Osteocyte (in vitro differentiated cells): ENCODE results near the gene CCDC141. TPM values are rescaled to one million over a fixed set of nuclear protein-coding genes. Genes with fewer than 3 reads are reported as not detected.

Source experiments
- DNase-seq: peaks from one replicate; pipeline ENCODE4 v3.0.0; 2021; ENCODE audit warnings: mixed read lengths; ENCODE audit not compliant: unreplicated experiment; ENCODE audit errors: extremely low spot score
- H3K27ac Mint-ChIP-seq: one replicate; pipeline ENCODE4 v1.8.0; 2021; ENCODE audit warnings: mild to moderate bottlenecking, mixed read lengths; ENCODE audit not compliant: unreplicated experiment
- H3K27me3 Mint-ChIP-seq: one replicate; pipeline ENCODE4 v1.8.0; 2021; ENCODE audit warnings: mixed read lengths; ENCODE audit not compliant: unreplicated experiment
- H3K36me3 Mint-ChIP-seq: one replicate; pipeline ENCODE4 v1.8.0; 2021; ENCODE audit warnings: mixed read lengths; ENCODE audit not compliant: unreplicated experiment
- H3K4me1 Mint-ChIP-seq: one replicate; pipeline ENCODE4 v1.8.0; 2021; ENCODE audit warnings: mixed read lengths; ENCODE audit not compliant: unreplicated experiment
- H3K4me3 Mint-ChIP-seq: one replicate; pipeline ENCODE4 v1.8.0; 2021; ENCODE audit warnings: mild to moderate bottlenecking, moderate library complexity, mixed read lengths; ENCODE audit not compliant: unreplicated experiment
- H3K9me3 Mint-ChIP-seq: one replicate; pipeline ENCODE4 v1.8.0; 2021; ENCODE audit warnings: mixed read lengths; ENCODE audit not compliant: unreplicated experiment
- total RNA-seq: library from RNA; stranded (reverse); gene quantifications from 2 replicates; pipeline ENCODE4 v1.2.1, GENCODE V29; 2021
- TF ChIP-seq, protein P1 (sequence below): fragments of 200-600 bp; sonication (generic); IDR thresholded peaks from 2 replicates; pipeline ENCODE4 v1.5.0; 2021; ENCODE audit warnings: antibody characterized with exemption, mild to moderate bottlenecking, moderate library complexity

The CCDC141 gene
- total RNA-seq, 1 donor from 2014 or later = not detected

DNA sequence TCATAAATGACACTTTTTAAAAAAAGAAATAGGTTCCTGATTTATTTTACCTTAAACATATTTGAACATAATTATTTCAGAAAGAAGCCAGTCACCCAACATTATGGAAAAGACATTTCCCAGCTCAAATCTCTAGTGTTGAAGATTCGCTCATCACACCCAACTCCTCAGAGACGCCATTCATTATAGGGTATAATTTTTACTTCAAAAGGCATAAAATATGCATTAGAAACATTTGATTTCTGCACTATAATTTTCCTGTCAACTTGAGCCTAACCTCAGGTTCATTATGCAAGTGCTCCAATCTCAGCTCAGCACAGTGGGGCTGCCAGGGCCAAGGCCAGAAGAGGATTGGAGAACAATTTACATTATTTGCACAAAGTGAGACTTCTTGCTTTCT lies 183.9 kb downstream of the CCDC141 start:
- H3K27ac Mint-ChIP-seq = no peak overlapping the region
- H3K9me3 Mint-ChIP-seq = no peaks in the 10 kb centered on the region
- DNase-seq = no peak
- no peaks in the 10 kb centered on the region for H3K4me1 Mint-ChIP-seq
- TF ChIP-seq, protein P1, sequence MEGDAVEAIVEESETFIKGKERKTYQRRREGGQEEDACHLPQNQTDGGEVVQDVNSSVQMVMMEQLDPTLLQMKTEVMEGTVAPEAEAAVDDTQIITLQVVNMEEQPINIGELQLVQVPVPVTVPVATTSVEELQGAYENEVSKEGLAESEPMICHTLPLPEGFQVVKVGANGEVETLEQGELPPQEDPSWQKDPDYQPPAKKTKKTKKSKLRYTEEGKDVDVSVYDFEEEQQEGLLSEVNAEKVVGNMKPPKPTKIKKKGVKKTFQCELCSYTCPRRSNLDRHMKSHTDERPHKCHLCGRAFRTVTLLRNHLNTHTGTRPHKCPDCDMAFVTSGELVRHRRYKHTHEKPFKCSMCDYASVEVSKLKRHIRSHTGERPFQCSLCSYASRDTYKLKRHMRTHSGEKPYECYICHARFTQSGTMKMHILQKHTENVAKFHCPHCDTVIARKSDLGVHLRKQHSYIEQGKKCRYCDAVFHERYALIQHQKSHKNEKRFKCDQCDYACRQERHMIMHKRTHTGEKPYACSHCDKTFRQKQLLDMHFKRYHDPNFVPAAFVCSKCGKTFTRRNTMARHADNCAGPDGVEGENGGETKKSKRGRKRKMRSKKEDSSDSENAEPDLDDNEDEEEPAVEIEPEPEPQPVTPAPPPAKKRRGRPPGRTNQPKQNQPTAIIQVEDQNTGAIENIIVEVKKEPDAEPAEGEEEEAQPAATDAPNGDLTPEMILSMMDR = no peak
- no peak overlapping the region for H3K4me3 Mint-ChIP-seq
- H3K36me3 Mint-ChIP-seq = no peaks in the 10 kb centered on the region
- peaks cover 2% of the 10 kb centered on the region for H3K27me3 Mint-ChIP-seq

DNA sequence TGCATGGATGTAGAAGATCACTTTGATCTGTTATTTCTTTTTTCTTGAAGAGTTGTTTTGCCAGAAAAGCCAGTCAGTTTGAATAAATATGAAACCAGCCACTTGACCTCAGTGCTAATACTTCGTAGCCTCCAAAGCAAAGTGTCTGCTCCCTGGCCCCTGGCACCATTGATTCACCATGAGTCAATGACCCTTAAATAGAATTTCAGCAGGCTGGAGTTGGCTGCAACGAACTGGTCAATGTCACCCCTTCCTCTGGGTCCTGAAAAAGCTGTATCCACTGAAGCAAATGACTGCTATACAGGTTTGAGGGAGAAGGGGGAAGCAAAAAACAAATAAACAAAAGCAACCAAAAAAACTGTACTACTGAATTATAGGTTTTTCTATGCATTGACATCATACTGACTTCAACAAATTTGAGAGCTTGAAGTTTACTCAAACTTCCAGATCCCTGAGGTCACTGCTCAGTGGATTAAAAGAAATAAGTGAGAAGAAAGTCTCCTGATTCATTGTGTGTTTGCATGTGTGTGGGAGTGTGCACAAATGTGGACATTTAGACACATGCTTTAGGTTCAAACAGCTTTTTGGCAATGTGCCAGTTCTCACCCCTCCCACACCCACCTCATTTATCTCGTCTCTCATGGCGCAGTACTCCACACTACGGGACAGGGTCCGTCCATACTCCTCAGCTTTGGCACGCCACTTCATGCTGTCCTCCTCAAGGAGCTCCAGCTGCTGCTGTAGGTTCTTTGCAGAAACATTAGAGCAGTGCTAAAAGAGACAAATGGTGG lies 184.6 kb downstream of the CCDC141 start:
- no peak overlapping the region for H3K4me3 Mint-ChIP-seq
- H3K9me3 Mint-ChIP-seq = no peaks in the 10 kb centered on the region
- no peaks in the 10 kb centered on the region for H3K36me3 Mint-ChIP-seq
- H3K27ac Mint-ChIP-seq = no peak overlapping the region
- TF ChIP-seq, protein P1 = no peak
- no peaks in the 10 kb centered on the region for H3K4me1 Mint-ChIP-seq
- no peak for DNase-seq
- H3K27me3 Mint-ChIP-seq = peaks cover 2% of the 10 kb centered on the region

DNA sequence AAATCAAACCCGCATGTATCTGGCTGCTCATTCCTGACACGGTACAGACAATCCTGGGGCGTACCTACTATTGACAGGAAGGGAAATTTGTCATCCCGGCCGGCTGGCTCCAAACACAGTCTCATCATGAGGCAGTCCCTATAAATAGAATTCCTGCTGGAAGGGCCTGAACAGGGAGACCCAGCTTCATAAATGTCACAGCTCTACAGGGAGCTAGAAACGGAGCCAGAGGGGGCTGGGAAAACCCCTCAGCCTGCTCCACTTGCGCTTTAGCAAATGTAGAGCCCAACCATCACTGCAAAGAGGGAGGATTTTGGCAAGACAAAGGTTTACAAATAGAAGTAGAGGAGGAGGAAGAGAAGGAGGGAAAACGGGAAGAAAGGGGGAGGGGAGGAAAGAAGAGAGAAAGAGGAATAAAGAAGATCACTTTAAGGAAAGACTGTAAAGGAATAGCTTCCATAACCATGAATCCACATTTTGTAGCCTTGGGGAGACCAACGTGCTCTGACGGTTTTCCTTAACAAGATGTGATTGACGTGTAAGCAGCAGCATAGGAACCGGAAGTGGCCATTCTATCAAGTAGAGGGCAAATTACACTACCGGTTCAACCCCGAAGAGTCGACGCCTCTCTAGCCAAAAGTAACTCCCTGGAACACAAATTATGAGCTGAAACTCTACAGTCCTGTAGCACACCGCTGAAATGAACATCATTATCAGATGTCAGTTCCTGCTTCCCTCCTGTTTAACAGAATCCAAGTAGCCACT lies 185.9 kb downstream of the CCDC141 start:
- Mint-ChIP-seq H3K4me3 (no peak overlapping the region), H3K27ac (peak overlapping the region; percentile 46), H3K36me3 (no peaks in the 10 kb centered on the region), H3K27me3 (peaks cover 2% of the 10 kb centered on the region), H3K4me1 (no peaks in the 10 kb centered on the region), H3K9me3 (no peaks in the 10 kb centered on the region)
- TF ChIP-seq, protein P1 = no peak
- DNase-seq = no peak

DNA sequence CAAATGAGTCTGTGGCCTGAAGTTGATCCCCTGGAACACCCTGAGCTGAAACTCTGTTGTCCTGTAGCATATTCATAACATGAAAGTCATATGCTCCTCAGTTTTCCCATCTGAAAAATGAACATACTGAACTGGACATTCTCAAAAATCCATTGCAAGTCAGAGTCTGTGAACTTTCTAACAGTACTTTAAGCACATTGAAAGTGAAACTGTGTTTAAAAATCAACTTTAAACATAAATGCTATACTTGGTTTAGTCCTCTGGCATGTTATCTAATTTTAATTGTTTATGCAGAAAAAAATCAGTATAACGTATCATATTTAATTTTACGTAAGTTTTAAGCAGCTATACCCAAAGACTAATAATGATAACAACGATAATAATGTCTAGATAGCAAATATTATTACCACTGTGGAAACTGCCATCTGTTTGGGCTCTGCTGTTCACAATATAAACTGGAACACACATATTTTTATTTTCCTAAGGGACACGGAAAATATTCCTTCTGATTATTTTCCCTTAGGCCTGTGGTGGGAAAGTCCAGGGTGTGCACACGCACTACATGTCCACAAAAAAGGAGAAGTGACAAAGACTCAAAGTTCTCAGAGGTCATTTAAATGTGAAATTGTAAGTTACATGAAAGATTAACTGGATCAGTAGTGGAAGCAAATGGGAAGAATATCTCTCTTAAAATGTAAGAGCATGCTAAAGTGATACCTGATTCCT lies 186.6 kb downstream of the CCDC141 start:
- H3K27ac Mint-ChIP-seq = no peak overlapping the region
- H3K4me1 Mint-ChIP-seq = no peaks in the 10 kb centered on the region
- no peaks in the 10 kb centered on the region for H3K9me3 Mint-ChIP-seq
- H3K4me3 Mint-ChIP-seq = no peak overlapping the region
- TF ChIP-seq, protein P1 = no peak
- H3K36me3 Mint-ChIP-seq = no peaks in the 10 kb centered on the region
- no peak for DNase-seq
- no peaks in the 10 kb centered on the region for H3K27me3 Mint-ChIP-seq
